Stimulated activated CD4-positive, alpha-beta T cell treated with anti-CD3 and anti-CD28 coated beads, Interleukin-1b, Interleukin-23, amount 100 ng/mL, for 1 hour (primary cell): Measurements from ENCODE around the gene WDFY3.

Experiments used
- DNase-seq, 2 donors: peaks; one replicate each; pipeline ENCODE4 v3.0.0-alpha.2; 2020; ENCODE audit warnings: low read depth in 2 of 2

The WDFY3 gene

GRCh38 chr4:84966382-84967242 is at the start of gene WDFY3:
WDFY3 (minus strand) TSS chr4:84966690; CDS start chr4:84860591, 106,099 bp downstream.
- no peak for DNase-seq

- DNase-seq: no peak
These were observed 39.4 kb upstream of the WDFY3 start for GRCh38 chr4:85005865-85006377.

GRCh38 chr4:85000343-85000742 is 33.9 kb upstream of the WDFY3 start:
- DNase-seq: no peak

- DNase-seq: no peak
These were observed 28.9 kb upstream of the WDFY3 start for GRCh38 chr4:84995386-84995785.

GRCh38 chr4:84994280-84994679 is 27.8 kb upstream of the WDFY3 start:
- no peak for DNase-seq

- no peak for DNase-seq
These were observed 19.5 kb upstream of the WDFY3 start for GRCh38 chr4:84985952-84986351.

- DNase-seq: no peak
These were observed 10.9 kb upstream of the WDFY3 start for GRCh38 chr4:84977396-84977795.

GRCh38 chr4:84973856-84974255 is 7.4 kb upstream of the WDFY3 start:
- no peak for DNase-seq

GRCh38 chr4:84971319-84971932 is 4.9 kb upstream of the WDFY3 start:
- DNase-seq: no peak

- no peak for DNase-seq
These were observed 2.4 kb upstream of the WDFY3 start for GRCh38 chr4:84968925-84969324.

- no peak for DNase-seq
These were observed 777 bp upstream of the WDFY3 start for GRCh38 chr4:84967243-84967690.

- no peak for DNase-seq
These were observed 723 bp downstream of the WDFY3 start for GRCh38 chr4:84965553-84966381.

GRCh38 chr4:84964995-84965552 is 1.4 kb downstream of the WDFY3 start:
- DNase-seq: no peak

- no peak for DNase-seq
These were observed 4.4 kb downstream of the WDFY3 start for GRCh38 chr4:84962102-84962501.

GRCh38 chr4:84958434-84958833 is 8.1 kb downstream of the WDFY3 start:
- no peak for DNase-seq

- DNase-seq: no peak
These were observed 8.7 kb downstream of the WDFY3 start for GRCh38 chr4:84957514-84958420.

- no peak for DNase-seq
These were observed 10.5 kb downstream of the WDFY3 start for GRCh38 chr4:84956014-84956413.

GRCh38 chr4:84954982-84955567 is 11.4 kb downstream of the WDFY3 start:
- DNase-seq: no peak

GRCh38 chr4:84952776-84953175 is 13.7 kb downstream of the WDFY3 start:
- no peak for DNase-seq

- DNase-seq: no peak
These were observed 14.5 kb downstream of the WDFY3 start for GRCh38 chr4:84952004-84952403.
